ENCODE data around the gene ACOT7.
"Not testable (repeated sequence)": the region's sequence is repeated elsewhere in the genome, so short reads cannot be mapped to it uniquely, and the experiment has no call there.

Gene ACOT7

GRCh38 chr1:6438047-6438525, 44.5 kb upstream of the ACOT7 start:
- no peaks in the 10 kb centered on the region for H4K20me1 ChIP-seq (ENCODE audit: insufficient read depth, low read length, poor library complexity, severe bottlenecking)
- H2AFZ ChIP-seq (ENCODE audit: low read length), result no peak overlapping the region
- H3K27me3 ChIP-seq (ENCODE audit: insufficient read depth, low read length, poor library complexity, severe bottlenecking), result no peaks in the 10 kb centered on the region
- no peaks in the 10 kb centered on the region for H3K4me1 ChIP-seq (ENCODE audit: insufficient read depth, low read length, poor library complexity, severe bottlenecking)
- H3K4me3 ChIP-seq (ENCODE audit: low read length, poor library complexity, severe bottlenecking), result no peak overlapping the region
- no peaks in the 10 kb centered on the region for H3K79me2 ChIP-seq (ENCODE audit: insufficient read depth, low read length)
- no peaks in the 10 kb centered on the region for H3F3A ChIP-seq (ENCODE audit: low read depth)
- H3K9me2 ChIP-seq (replicated peaks; ENCODE audit: low read depth, low read length), result no peaks in the 10 kb centered on the region
- no peak for TF ChIP-seq EZH2phosphoT487 (IDR thresholded peaks at IDR 0.05; ENCODE audit: borderline replicate concordance)
- TF ChIP-seq, protein P1, sequence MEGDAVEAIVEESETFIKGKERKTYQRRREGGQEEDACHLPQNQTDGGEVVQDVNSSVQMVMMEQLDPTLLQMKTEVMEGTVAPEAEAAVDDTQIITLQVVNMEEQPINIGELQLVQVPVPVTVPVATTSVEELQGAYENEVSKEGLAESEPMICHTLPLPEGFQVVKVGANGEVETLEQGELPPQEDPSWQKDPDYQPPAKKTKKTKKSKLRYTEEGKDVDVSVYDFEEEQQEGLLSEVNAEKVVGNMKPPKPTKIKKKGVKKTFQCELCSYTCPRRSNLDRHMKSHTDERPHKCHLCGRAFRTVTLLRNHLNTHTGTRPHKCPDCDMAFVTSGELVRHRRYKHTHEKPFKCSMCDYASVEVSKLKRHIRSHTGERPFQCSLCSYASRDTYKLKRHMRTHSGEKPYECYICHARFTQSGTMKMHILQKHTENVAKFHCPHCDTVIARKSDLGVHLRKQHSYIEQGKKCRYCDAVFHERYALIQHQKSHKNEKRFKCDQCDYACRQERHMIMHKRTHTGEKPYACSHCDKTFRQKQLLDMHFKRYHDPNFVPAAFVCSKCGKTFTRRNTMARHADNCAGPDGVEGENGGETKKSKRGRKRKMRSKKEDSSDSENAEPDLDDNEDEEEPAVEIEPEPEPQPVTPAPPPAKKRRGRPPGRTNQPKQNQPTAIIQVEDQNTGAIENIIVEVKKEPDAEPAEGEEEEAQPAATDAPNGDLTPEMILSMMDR (conservative IDR thresholded peaks at IDR 0.05; ENCODE audit: low read length), result peak; percentile 86
- H3K36me3 ChIP-seq (ENCODE audit: insufficient read depth, low read length), result no peaks in the 10 kb centered on the region
- H3K9me3 ChIP-seq (ENCODE audit: insufficient read depth, low read depth, low read length), result no peaks in the 10 kb centered on the region
- no peak overlapping the region for H3K9ac ChIP-seq (ENCODE audit: low read depth, low read length, poor library complexity, severe bottlenecking)
- no peak overlapping the region for H3K4me2 ChIP-seq (ENCODE audit: low read depth, low read length, poor library complexity, severe bottlenecking)

DNA sequence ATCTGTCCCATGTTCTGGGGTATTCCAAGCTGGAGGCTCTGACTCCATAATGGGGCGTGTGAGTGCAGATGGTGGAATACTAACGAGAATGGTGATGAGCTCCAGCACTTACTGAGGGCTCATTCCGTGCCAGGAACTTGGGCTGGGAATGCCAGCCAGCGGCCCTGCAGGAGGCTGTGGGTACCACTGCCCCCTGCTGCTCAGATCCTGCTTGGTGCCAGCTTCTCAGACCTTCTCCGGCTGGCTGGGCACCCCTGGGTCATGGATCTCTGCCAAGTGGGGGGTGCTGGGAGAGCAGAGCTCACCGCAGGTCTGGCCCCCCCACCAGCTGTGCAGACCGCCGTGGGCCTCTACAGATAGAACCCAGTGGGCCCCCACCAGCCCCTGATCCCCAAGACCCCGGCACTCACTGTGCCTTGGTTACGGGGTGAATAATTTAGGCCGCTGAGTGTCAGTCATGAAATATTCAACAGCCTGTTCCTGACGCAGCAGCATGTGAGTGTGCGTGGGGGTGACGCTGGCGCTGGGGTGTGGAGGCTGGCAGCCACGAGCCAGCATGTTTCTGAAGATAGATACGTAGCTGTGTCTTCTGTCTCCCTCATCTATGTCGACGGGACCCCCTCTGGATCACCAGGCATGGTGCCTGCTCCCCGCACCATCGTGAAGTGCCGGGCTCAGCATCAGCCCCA, 43.6 kb upstream of the ACOT7 start:
- H3K27me3 ChIP-seq (ENCODE audit: insufficient read depth, low read length, poor library complexity, severe bottlenecking); H3K9me3 ChIP-seq (ENCODE audit: insufficient read depth, low read depth, low read length); H3K9ac ChIP-seq (ENCODE audit: low read depth, low read length, poor library complexity, severe bottlenecking); H3F3A ChIP-seq (ENCODE audit: low read depth); H3K79me2 ChIP-seq (ENCODE audit: insufficient read depth, low read length); H3K4me3 ChIP-seq (ENCODE audit: low read length, poor library complexity, severe bottlenecking); H3K4me2 ChIP-seq (ENCODE audit: low read depth, low read length, poor library complexity, severe bottlenecking); H4K20me1 ChIP-seq (ENCODE audit: insufficient read depth, low read length, poor library complexity, severe bottlenecking); H2AFZ ChIP-seq (ENCODE audit: low read length); H3K4me1 ChIP-seq (ENCODE audit: insufficient read depth, low read length, poor library complexity, severe bottlenecking); H3K9me2 ChIP-seq (replicated peaks; ENCODE audit: low read depth, low read length); H3K36me3 ChIP-seq (ENCODE audit: insufficient read depth, low read length): not testable (repeated sequence)
- TF ChIP-seq, protein P1 (conservative IDR thresholded peaks at IDR 0.05; ENCODE audit: low read length), result peak; percentile 41

DNA sequence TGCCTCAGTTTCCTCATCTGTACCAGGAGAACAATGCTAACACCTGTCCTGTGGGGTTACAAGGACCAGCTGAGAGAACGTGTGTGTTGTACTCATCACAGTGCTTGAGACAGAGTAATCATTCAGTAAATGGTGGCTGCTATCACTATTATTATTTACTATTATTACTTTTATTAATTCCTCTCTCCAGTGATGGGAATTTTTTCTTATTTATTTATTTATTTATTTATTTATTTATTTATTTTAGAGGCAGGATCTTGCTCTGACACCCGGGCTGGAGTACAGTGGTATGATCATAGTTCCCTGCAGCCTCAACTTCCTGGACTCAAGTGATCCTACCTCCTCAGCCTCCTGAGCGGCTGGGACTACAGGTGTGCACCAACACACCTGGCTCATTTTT, 42.7 kb upstream of the ACOT7 start:
- not testable (repeated sequence) for H2AFZ ChIP-seq (ENCODE audit: low read length); H3K36me3 ChIP-seq (ENCODE audit: insufficient read depth, low read length); H3K4me2 ChIP-seq (ENCODE audit: low read depth, low read length, poor library complexity, severe bottlenecking); H3K27me3 ChIP-seq (ENCODE audit: insufficient read depth, low read length, poor library complexity, severe bottlenecking); H3K9me3 ChIP-seq (ENCODE audit: insufficient read depth, low read depth, low read length); H3K4me1 ChIP-seq (ENCODE audit: insufficient read depth, low read length, poor library complexity, severe bottlenecking); H3K4me3 ChIP-seq (ENCODE audit: low read length, poor library complexity, severe bottlenecking); H3F3A ChIP-seq (ENCODE audit: low read depth); H3K9me2 ChIP-seq (replicated peaks; ENCODE audit: low read depth, low read length); H4K20me1 ChIP-seq (ENCODE audit: insufficient read depth, low read length, poor library complexity, severe bottlenecking); H3K79me2 ChIP-seq (ENCODE audit: insufficient read depth, low read length); H3K9ac ChIP-seq (ENCODE audit: low read depth, low read length, poor library complexity, severe bottlenecking)

- no peak overlapping the region for H3K4me3 ChIP-seq (ENCODE audit: low read length, poor library complexity, severe bottlenecking)
- no peak overlapping the region for H2AFZ ChIP-seq (ENCODE audit: low read length)
- H3K9ac ChIP-seq (ENCODE audit: low read depth, low read length, poor library complexity, severe bottlenecking), result no peak overlapping the region
- no peaks in the 10 kb centered on the region for H3K9me3 ChIP-seq (ENCODE audit: insufficient read depth, low read depth, low read length)
- TF ChIP-seq, protein P1 (conservative IDR thresholded peaks at IDR 0.05; ENCODE audit: low read length), result no peak
- no peak for TF ChIP-seq EZH2phosphoT487 (IDR thresholded peaks at IDR 0.05; ENCODE audit: borderline replicate concordance)
- no peaks in the 10 kb centered on the region for H3K36me3 ChIP-seq (ENCODE audit: insufficient read depth, low read length)
- H3K9me2 ChIP-seq (replicated peaks; ENCODE audit: low read depth, low read length), result no peaks in the 10 kb centered on the region
- H3K79me2 ChIP-seq (ENCODE audit: insufficient read depth, low read length), result no peaks in the 10 kb centered on the region
- H4K20me1 ChIP-seq (ENCODE audit: insufficient read depth, low read length, poor library complexity, severe bottlenecking), result no peaks in the 10 kb centered on the region
- no peak overlapping the region for H3K4me2 ChIP-seq (ENCODE audit: low read depth, low read length, poor library complexity, severe bottlenecking)
- H3F3A ChIP-seq (ENCODE audit: low read depth), result no peaks in the 10 kb centered on the region
- no peaks in the 10 kb centered on the region for H3K4me1 ChIP-seq (ENCODE audit: insufficient read depth, low read length, poor library complexity, severe bottlenecking)
- no peaks in the 10 kb centered on the region for H3K27me3 ChIP-seq (ENCODE audit: insufficient read depth, low read length, poor library complexity, severe bottlenecking)
Observed at GRCh38 chr1:6435547-6435946, 42.0 kb upstream of the ACOT7 start.

Measured in Loucy (cell line).